ENCODE results near the gene KAZN. TPM values are rescaled to one million over a fixed set of nuclear protein-coding genes. Genes with fewer than 3 reads are reported as not detected.

The KAZN gene
- polyA plus RNA-seq, 2 of the 4 experiments (the other 2 are of a cell fraction) = 1.3 to 1.9 TPM

DNA sequence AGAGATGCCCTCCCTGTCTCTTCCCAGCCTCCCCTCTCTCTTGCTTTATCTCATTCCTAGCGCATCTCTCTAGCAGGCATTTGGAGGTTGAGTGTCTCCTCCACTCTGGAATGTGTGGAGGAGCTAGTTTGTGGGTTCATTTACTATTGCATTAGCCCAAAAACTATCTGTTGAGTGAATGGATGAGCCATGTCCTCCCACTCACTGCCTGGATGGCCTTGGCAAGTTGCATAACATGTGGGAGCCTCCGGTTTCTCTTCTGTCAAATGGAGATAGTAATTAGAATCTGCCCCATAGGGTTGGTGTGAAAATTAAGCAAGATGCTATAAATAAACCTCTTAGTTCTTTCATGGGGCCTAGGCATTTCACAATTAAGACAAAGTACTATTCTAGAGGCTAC lies 181.8 kb downstream of the KAZN start (continued):
- TF ChIP-seq, protein P1, sequence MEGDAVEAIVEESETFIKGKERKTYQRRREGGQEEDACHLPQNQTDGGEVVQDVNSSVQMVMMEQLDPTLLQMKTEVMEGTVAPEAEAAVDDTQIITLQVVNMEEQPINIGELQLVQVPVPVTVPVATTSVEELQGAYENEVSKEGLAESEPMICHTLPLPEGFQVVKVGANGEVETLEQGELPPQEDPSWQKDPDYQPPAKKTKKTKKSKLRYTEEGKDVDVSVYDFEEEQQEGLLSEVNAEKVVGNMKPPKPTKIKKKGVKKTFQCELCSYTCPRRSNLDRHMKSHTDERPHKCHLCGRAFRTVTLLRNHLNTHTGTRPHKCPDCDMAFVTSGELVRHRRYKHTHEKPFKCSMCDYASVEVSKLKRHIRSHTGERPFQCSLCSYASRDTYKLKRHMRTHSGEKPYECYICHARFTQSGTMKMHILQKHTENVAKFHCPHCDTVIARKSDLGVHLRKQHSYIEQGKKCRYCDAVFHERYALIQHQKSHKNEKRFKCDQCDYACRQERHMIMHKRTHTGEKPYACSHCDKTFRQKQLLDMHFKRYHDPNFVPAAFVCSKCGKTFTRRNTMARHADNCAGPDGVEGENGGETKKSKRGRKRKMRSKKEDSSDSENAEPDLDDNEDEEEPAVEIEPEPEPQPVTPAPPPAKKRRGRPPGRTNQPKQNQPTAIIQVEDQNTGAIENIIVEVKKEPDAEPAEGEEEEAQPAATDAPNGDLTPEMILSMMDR (IDR thresholded peaks at IDR 0.05) = no peak
- TF ChIP-seq ZFP36 (IDR thresholded peaks at IDR 0.05; ENCODE audit: borderline replicate concordance, partially characterized antibody) (no peak), SREBF2 (IDR thresholded peaks at IDR 0.05) (no peak), ZSCAN20 (CRISPR knock-in tag; IDR thresholded peaks at IDR 0.05) (no peak)

DNA sequence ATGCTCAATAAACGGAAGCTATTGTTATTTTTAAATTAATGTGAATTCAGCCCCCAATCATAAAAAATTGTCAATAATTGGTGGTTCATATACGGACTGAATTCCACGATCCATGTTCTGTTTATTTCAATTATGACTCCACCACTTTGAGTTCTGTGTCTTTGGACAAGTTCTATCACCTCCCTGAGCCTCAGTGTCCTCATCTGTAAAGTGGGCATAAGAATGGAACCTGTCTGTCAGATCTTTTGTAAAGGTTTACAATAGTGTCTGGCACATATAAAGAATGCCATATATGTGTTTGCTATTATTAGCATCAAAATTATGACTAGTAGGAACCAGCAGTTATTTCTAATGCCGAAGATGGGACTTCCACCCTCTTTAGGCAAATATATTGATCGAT lies 183.3 kb downstream of the KAZN start:
- no peaks in the 10 kb centered on the region for H3K9me3 ChIP-seq
- H3K4me2 ChIP-seq = no peak overlapping the region
- ChIA-PET POLR2A (no interaction called here), CTCF (no interaction called here)
- WGBS (ENCODE audit: missing lambda C conversion rate) = 42% methylated on average over 5 of the region's 5 CpGs
- no peaks in the 10 kb centered on the region for H3K4me1 ChIP-seq
- no peak overlapping the region for H3K27ac ChIP-seq
- no peak for FAIRE-seq
- DNase-seq (ENCODE audit: low read depth in 1 of 2, low spot score in 1 of 2) = no peak
- H3K4me3 ChIP-seq = no peak overlapping the region
- ATAC-seq = no peak
- TF ChIP-seq EHF (CRISPR knock-in tag; IDR thresholded peaks at IDR 0.05) (no peak), TFCP2L1 (CRISPR knock-in tag; IDR thresholded peaks at IDR 0.05) (no peak)

DNA sequence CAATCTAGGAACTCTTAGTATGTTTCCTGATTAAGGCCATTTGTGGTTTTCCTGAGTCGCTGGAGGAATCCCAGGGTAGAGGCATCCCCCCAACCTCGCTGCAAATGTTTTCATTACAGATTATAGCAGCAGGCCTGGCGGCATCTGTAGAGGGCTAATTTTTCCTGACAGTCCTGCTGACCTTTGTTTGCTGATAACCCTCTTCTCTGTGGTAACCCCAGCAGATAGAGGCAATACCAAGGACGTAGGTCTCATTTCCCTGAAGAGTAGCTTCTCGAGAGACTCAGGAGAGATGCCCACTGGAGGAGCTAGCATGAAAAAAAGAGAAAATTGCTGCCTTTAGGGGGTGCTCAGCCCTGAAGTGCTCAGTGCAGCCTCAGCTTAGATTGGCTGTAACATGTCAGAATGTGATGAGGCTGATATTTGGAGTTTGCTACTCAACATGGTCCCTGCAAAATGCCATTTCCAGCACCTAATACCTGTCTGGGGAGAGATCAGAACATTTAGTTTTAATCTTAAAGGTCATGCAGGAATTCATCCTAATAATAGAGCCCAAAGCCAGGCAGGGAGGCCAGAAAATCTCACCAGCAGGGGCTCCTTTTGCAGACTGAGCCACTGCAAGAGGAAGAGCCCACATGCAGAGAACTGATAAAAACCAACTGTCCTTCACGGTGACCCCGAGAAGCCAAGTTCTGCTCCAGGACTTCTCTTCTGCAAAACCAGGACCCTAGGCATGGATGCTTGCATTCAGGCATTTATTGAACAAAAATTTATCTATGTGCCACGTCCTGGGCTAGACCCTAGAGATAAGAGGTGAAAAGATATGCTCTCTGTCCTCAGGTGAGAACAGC lies 184.5 kb downstream of the KAZN start:
- Histone ChIP-seq H3K4me3 (no peak overlapping the region), H3K4me2 (no peak overlapping the region), H3K9me3 (no peaks in the 10 kb centered on the region), H3K27ac (no peak overlapping the region), H3K4me1 (no peaks in the 10 kb centered on the region)
- FAIRE-seq (no peak), DNase-seq (ENCODE audit: low read depth in 1 of 2, low spot score in 1 of 2) (no peak), ATAC-seq (peak in 1 of 2 experiments; percentile 64; a peak in 2 of 6 replicates)
- 59% methylated on average over 8 of the region's 8 CpGs for WGBS (ENCODE audit: missing lambda C conversion rate)
- CTCF ChIA-PET = no interaction called here
- POLR2A ChIA-PET = no interaction called here
- TF ChIP-seq CHD4 (IDR thresholded peaks at IDR 0.05; ENCODE audit: borderline replicate concordance) = no peak

DNA sequence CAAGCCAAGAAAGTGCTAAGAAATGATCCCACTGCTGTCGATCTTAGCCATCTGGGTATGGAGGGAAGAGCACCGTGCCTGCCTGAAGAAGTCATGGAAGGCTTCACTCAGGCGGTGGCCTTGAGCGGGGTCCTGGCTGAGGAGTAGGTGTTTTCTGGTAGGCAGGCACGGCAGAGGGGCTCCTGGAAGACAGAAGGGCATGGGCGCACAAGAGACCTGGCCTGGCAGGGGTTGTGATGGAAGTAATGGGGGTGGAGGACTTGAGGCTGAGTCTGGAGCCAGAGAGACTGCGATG lies 185.1 kb downstream of the KAZN start:
- Histone ChIP-seq H3K4me1 (no peaks in the 10 kb centered on the region), H3K4me3 (no peak overlapping the region), H3K4me2 (no peak overlapping the region), H3K27ac (no peak overlapping the region), H3K9me3 (no peaks in the 10 kb centered on the region)
- TF ChIP-seq NR3C1 (IDR thresholded peaks at IDR 0.05) = no peak
- no peak for TF ChIP-seq RAD21 (conservative IDR thresholded peaks at IDR 0.05 in 1 of 2, IDR thresholded peaks at IDR 0.05 in 1 of 2)
- TF ChIP-seq HOXB5 (CRISPR knock-in tag; IDR thresholded peaks at IDR 0.05) = no peak
- TF ChIP-seq HOXA7 (CRISPR knock-in tag; IDR thresholded peaks at IDR 0.05) = no peak
- no peak for TF ChIP-seq FOSB (CRISPR knock-in tag; IDR thresholded peaks at IDR 0.05)
- TF ChIP-seq, protein P2, sequence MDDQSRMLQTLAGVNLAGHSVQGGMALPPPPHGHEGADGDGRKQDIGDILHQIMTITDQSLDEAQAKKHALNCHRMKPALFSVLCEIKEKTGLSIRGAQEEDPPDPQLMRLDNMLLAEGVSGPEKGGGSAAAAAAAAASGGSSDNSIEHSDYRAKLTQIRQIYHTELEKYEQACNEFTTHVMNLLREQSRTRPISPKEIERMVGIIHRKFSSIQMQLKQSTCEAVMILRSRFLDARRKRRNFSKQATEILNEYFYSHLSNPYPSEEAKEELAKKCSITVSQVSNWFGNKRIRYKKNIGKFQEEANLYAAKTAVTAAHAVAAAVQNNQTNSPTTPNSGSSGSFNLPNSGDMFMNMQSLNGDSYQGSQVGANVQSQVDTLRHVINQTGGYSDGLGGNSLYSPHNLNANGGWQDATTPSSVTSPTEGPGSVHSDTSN (IDR thresholded peaks at IDR 0.05) = no peak
- no peak for TF ChIP-seq ZSCAN20 (CRISPR knock-in tag; IDR thresholded peaks at IDR 0.05)
- TF ChIP-seq TP53 (CRISPR knock-in tag; IDR thresholded peaks at IDR 0.05) = no peak
- TF ChIP-seq EHF (CRISPR knock-in tag; IDR thresholded peaks at IDR 0.05) = no peak
- no peak for TF ChIP-seq CBX8 (IDR thresholded peaks at IDR 0.05)
- no peak for TF ChIP-seq RNF2 (IDR thresholded peaks at IDR 0.05; ENCODE audit: borderline replicate concordance, low read depth)
- TF ChIP-seq, protein P3, sequence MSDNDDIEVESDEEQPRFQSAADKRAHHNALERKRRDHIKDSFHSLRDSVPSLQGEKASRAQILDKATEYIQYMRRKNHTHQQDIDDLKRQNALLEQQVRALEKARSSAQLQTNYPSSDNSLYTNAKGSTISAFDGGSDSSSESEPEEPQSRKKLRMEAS (IDR thresholded peaks at IDR 0.05) = no peak
- TF ChIP-seq, protein P4, sequence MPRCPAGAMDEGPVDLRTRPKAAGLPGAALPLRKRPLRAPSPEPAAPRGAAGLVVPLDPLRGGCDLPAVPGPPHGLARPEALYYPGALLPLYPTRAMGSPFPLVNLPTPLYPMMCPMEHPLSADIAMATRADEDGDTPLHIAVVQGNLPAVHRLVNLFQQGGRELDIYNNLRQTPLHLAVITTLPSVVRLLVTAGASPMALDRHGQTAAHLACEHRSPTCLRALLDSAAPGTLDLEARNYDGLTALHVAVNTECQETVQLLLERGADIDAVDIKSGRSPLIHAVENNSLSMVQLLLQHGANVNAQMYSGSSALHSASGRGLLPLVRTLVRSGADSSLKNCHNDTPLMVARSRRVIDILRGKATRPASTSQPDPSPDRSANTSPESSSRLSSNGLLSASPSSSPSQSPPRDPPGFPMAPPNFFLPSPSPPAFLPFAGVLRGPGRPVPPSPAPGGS (IDR thresholded peaks at IDR 0.05) = no peak
- no peak for TF ChIP-seq ZFP36 (IDR thresholded peaks at IDR 0.05; ENCODE audit: borderline replicate concordance, partially characterized antibody)
- TF ChIP-seq BHLHE40 (IDR thresholded peaks at IDR 0.05; ENCODE audit: low read depth, low read length) = no peak
- TF ChIP-seq HEYL (CRISPR knock-in tag; IDR thresholded peaks at IDR 0.05) = no peak
- TF ChIP-seq ZC3H11A (IDR thresholded peaks at IDR 0.05) = no peak
- no peak for TF ChIP-seq SMC3 (IDR thresholded peaks at IDR 0.05)
- no peak for TF ChIP-seq EHMT2 (IDR thresholded peaks at IDR 0.05; ENCODE audit: low read depth)
- TF ChIP-seq MAFK (IDR thresholded peaks at IDR 0.05; ENCODE audit: partially characterized antibody) = no peak
- ChIA-PET CTCF (no interaction called here), POLR2A (no interaction called here)
- FAIRE-seq = no peak
- 57% methylated on average over 7 of the region's 7 CpGs for WGBS (ENCODE audit: missing lambda C conversion rate)
- ATAC-seq = no peak
- no peak for DNase-seq (ENCODE audit: low read depth in 1 of 2, low spot score in 1 of 2)

Data from A549 (cell line).